ENCODE measurements around the gene TNC. TPM values are rescaled to one million over a fixed set of nuclear protein-coding genes. Genes with fewer than 3 reads are reported as not detected.

The TNC gene
- polyA plus RNA-seq (2013, experiment 1 of 2): 16.1 TPM
- 16.9 TPM for polyA plus RNA-seq (2013, experiment 2 of 2)

GRCh38 chr9:115117999-115118878, at the start of gene TNC:
Gene TNC (minus strand): TSS chr9:115118157. CDS start chr9:115091018, 27,139 bp downstream.
- H3K18ac ChIP-seq (ENCODE audit: low read length): peak within 1 kb of the TSS; percentile 96
- H3K23ac ChIP-seq (ENCODE audit: low read length): no peak within 1 kb of the TSS
- H2AK5ac ChIP-seq (ENCODE audit: low read length): peak within 1 kb of the TSS; percentile 46
- H3K79me1 ChIP-seq (ENCODE audit: low read length): peaks cover 14% of the 10 kb centered on the region
- H2BK5ac ChIP-seq (ENCODE audit: low read length): peak within 1 kb of the TSS; percentile 47
- peak within 1 kb of the TSS; percentile 95 for H3K4ac ChIP-seq (ENCODE audit: low read depth, low read length)
- H3K36me3 ChIP-seq (ENCODE audit: control insufficient read depth, insufficient read depth, low read length): no peaks in the 10 kb centered on the region
- peak within 1 kb of the TSS; percentile 83 for H3K56ac ChIP-seq (ENCODE audit: low read length)
- H3K4me3 ChIP-seq (ENCODE audit: low read length): peak within 1 kb of the TSS; percentile 46
- H3K27ac ChIP-seq (ENCODE audit: low read depth, low read length): peak within 1 kb of the TSS; percentile 73
- H2BK120ac ChIP-seq (ENCODE audit: low read depth, low read length): peak within 1 kb of the TSS; percentile 73
- peak within 1 kb of the TSS; percentile 81 for H3K9ac ChIP-seq (ENCODE audit: low read length)
- peaks cover 5% of the 10 kb centered on the region for H3K4me1 ChIP-seq (ENCODE audit: control insufficient read depth, low read depth, low read length)
- peaks cover 19% of the 10 kb centered on the region for H3K79me2 ChIP-seq (ENCODE audit: control insufficient read depth, insufficient read depth, low read length)
- no CpG with 5 or more reads among the region's 37 CpGs for WGBS (ENCODE audit: extremely low coverage, insufficient coverage, low lambda C conversion rate)
- H4K8ac ChIP-seq (ENCODE audit: low read depth, low read length): no peak within 1 kb of the TSS
- no peak within 1 kb of the TSS for H4K5ac ChIP-seq (ENCODE audit: low read length)
- DNase-seq: peak; percentile 98
- no peaks in the 10 kb centered on the region for H3K27me3 ChIP-seq (ENCODE audit: insufficient read depth, low read length, poor library complexity)
- peak within 1 kb of the TSS; percentile 58 for H3K4me2 ChIP-seq (ENCODE audit: low read length)
- H2BK15ac ChIP-seq (replicated peaks; ENCODE audit: low read depth): no peak within 1 kb of the TSS

GRCh38 chr9:115167175-115167574, 49.2 kb upstream of the TNC start:
- Histone ChIP-seq H3K27me3 (ENCODE audit: insufficient read depth, low read length, poor library complexity) (no peaks in the 10 kb centered on the region), H3K36me3 (ENCODE audit: control insufficient read depth, insufficient read depth, low read length) (no peaks in the 10 kb centered on the region), H4K8ac (ENCODE audit: low read depth, low read length) (no peak overlapping the region), H3K23ac (ENCODE audit: low read length) (no peak overlapping the region), H3K79me1 (ENCODE audit: low read length) (no peaks in the 10 kb centered on the region), H3K4me1 (ENCODE audit: control insufficient read depth, low read depth, low read length) (peaks cover 3% of the 10 kb centered on the region), H3K18ac (ENCODE audit: low read length) (peak overlapping the region; percentile 71), H2BK15ac (replicated peaks; ENCODE audit: low read depth) (no peak overlapping the region), H2BK120ac (ENCODE audit: low read depth, low read length) (peak overlapping the region; percentile 55), H4K5ac (ENCODE audit: low read length) (no peak overlapping the region), H3K79me2 (ENCODE audit: control insufficient read depth, insufficient read depth, low read length) (no peaks in the 10 kb centered on the region), H3K4me3 (ENCODE audit: low read length) (no peak overlapping the region), H2AK5ac (ENCODE audit: low read length) (no peak overlapping the region), H2BK5ac (ENCODE audit: low read length) (no peak overlapping the region), H3K4me2 (ENCODE audit: low read length) (no peak overlapping the region), H3K9ac (ENCODE audit: low read length) (no peak overlapping the region), H3K4ac (ENCODE audit: low read depth, low read length) (no peak overlapping the region), H3K27ac (ENCODE audit: low read depth, low read length) (peak overlapping the region; percentile 40), H3K56ac (ENCODE audit: low read length) (no peak overlapping the region)
- DNase-seq: peak; percentile 80
- WGBS (ENCODE audit: extremely low coverage, insufficient coverage, low lambda C conversion rate): no CpG with 5 or more reads among the region's 3 CpGs

GRCh38 chr9:115165233-115165632, 47.3 kb upstream of the TNC start:
- no peak for DNase-seq
- H3K18ac ChIP-seq (ENCODE audit: low read length): peak overlapping the region; percentile 46
- H2BK5ac ChIP-seq (ENCODE audit: low read length): no peak overlapping the region
- no peaks in the 10 kb centered on the region for H3K4me1 ChIP-seq (ENCODE audit: control insufficient read depth, low read depth, low read length)
- no peak overlapping the region for H3K56ac ChIP-seq (ENCODE audit: low read length)
- H3K27me3 ChIP-seq (ENCODE audit: insufficient read depth, low read length, poor library complexity): no peaks in the 10 kb centered on the region
- no peak overlapping the region for H3K4ac ChIP-seq (ENCODE audit: low read depth, low read length)
- H3K79me1 ChIP-seq (ENCODE audit: low read length): no peaks in the 10 kb centered on the region
- H3K4me2 ChIP-seq (ENCODE audit: low read length): no peak overlapping the region
- no peak overlapping the region for H4K8ac ChIP-seq (ENCODE audit: low read depth, low read length)
- H3K4me3 ChIP-seq (ENCODE audit: low read length): no peak overlapping the region
- H2BK120ac ChIP-seq (ENCODE audit: low read depth, low read length): no peak overlapping the region
- H2BK15ac ChIP-seq (replicated peaks; ENCODE audit: low read depth): no peak overlapping the region
- no peak overlapping the region for H3K23ac ChIP-seq (ENCODE audit: low read length)
- H3K36me3 ChIP-seq (ENCODE audit: control insufficient read depth, insufficient read depth, low read length): no peaks in the 10 kb centered on the region
- H2AK5ac ChIP-seq (ENCODE audit: low read length): peak overlapping the region; percentile 5
- no peak overlapping the region for H3K9ac ChIP-seq (ENCODE audit: low read length)
- no peaks in the 10 kb centered on the region for H3K79me2 ChIP-seq (ENCODE audit: control insufficient read depth, insufficient read depth, low read length)
- no peak overlapping the region for H3K27ac ChIP-seq (ENCODE audit: low read depth, low read length)
- H4K5ac ChIP-seq (ENCODE audit: low read length): no peak overlapping the region

- no peak overlapping the region for H4K8ac ChIP-seq (ENCODE audit: low read depth, low read length)
- no peak overlapping the region for H3K23ac ChIP-seq (ENCODE audit: low read length)
- no peaks in the 10 kb centered on the region for H3K4me1 ChIP-seq (ENCODE audit: control insufficient read depth, low read depth, low read length)
- H2BK5ac ChIP-seq (ENCODE audit: low read length): peak overlapping the region; percentile 39
- H3K4ac ChIP-seq (ENCODE audit: low read depth, low read length): no peak overlapping the region
- no peak overlapping the region for H4K5ac ChIP-seq (ENCODE audit: low read length)
- no peak overlapping the region for H3K4me2 ChIP-seq (ENCODE audit: low read length)
- H3K79me2 ChIP-seq (ENCODE audit: control insufficient read depth, insufficient read depth, low read length): no peaks in the 10 kb centered on the region
- no peak overlapping the region for H2AK5ac ChIP-seq (ENCODE audit: low read length)
- H3K36me3 ChIP-seq (ENCODE audit: control insufficient read depth, insufficient read depth, low read length): no peaks in the 10 kb centered on the region
- no peak overlapping the region for H3K4me3 ChIP-seq (ENCODE audit: low read length)
- no peak overlapping the region for H2BK15ac ChIP-seq (replicated peaks; ENCODE audit: low read depth)
- DNase-seq: peak; percentile 79
- peak overlapping the region; percentile 27 for H3K56ac ChIP-seq (ENCODE audit: low read length)
- H3K27me3 ChIP-seq (ENCODE audit: insufficient read depth, low read length, poor library complexity): no peaks in the 10 kb centered on the region
- peak overlapping the region; percentile 54 for H3K18ac ChIP-seq (ENCODE audit: low read length)
- peak overlapping the region; percentile 1 for H2BK120ac ChIP-seq (ENCODE audit: low read depth, low read length)
- H3K9ac ChIP-seq (ENCODE audit: low read length): no peak overlapping the region
- H3K79me1 ChIP-seq (ENCODE audit: low read length): no peaks in the 10 kb centered on the region
- no CpG with 5 or more reads among the region's 3 CpGs for WGBS (ENCODE audit: extremely low coverage, insufficient coverage, low lambda C conversion rate)
- H3K27ac ChIP-seq (ENCODE audit: low read depth, low read length): no peak overlapping the region
Measured at GRCh38 chr9:115164511-115164974, 46.6 kb upstream of the TNC start.

- Histone ChIP-seq H4K5ac (ENCODE audit: low read length) (no peak overlapping the region), H3K4me2 (ENCODE audit: low read length) (no peak overlapping the region), H3K79me1 (ENCODE audit: low read length) (no peaks in the 10 kb centered on the region), H3K4me1 (ENCODE audit: control insufficient read depth, low read depth, low read length) (no peaks in the 10 kb centered on the region), H3K18ac (ENCODE audit: low read length) (no peak overlapping the region), H3K27ac (ENCODE audit: low read depth, low read length) (no peak overlapping the region), H2BK120ac (ENCODE audit: low read depth, low read length) (no peak overlapping the region), H3K4me3 (ENCODE audit: low read length) (no peak overlapping the region), H3K79me2 (ENCODE audit: control insufficient read depth, insufficient read depth, low read length) (no peaks in the 10 kb centered on the region), H3K23ac (ENCODE audit: low read length) (no peak overlapping the region), H2AK5ac (ENCODE audit: low read length) (no peak overlapping the region), H2BK5ac (ENCODE audit: low read length) (no peak overlapping the region), H3K27me3 (ENCODE audit: insufficient read depth, low read length, poor library complexity) (no peaks in the 10 kb centered on the region), H2BK15ac (replicated peaks; ENCODE audit: low read depth) (peak overlapping the region; percentile 65), H3K4ac (ENCODE audit: low read depth, low read length) (no peak overlapping the region), H3K9ac (ENCODE audit: low read length) (no peak overlapping the region), H4K8ac (ENCODE audit: low read depth, low read length) (no peak overlapping the region), H3K36me3 (ENCODE audit: control insufficient read depth, insufficient read depth, low read length) (no peaks in the 10 kb centered on the region), H3K56ac (ENCODE audit: low read length) (no peak overlapping the region)
- no peak for DNase-seq
- no CpG with 5 or more reads among the region's 1 CpG for WGBS (ENCODE audit: extremely low coverage, insufficient coverage, low lambda C conversion rate)
Measured at GRCh38 chr9:115162946-115163345, 45.0 kb upstream of the TNC start.
